HAP-1 (cell line): ENCODE measurements around the gene ZBTB47.

Experiments used
- DNase-seq, 2 experiments: peaks; one replicate each; pipeline ENCODE4 v3.0.0-alpha.2; 2016 to 2020; ENCODE audit warnings: low spot score in 2 of 2
- H3K27me3 ChIP-seq: fragments of 250-450 bp; sonication (Bioruptor Pico); 2 replicates; pipeline ENCODE4 v1.5.1; 2020; ENCODE audit warnings: low read depth, mild to moderate bottlenecking, moderate library complexity
- H3K36me3 ChIP-seq: fragments of 250-450 bp; sonication (Bioruptor Pico); replicated peaks from 2 replicates; pipeline ENCODE4 v1.5.1; 2020; ENCODE audit warnings: mild to moderate bottlenecking
- H3K4me1 ChIP-seq: fragments of 250-450 bp; sonication (Bioruptor Pico); 2 replicates; pipeline ENCODE4 v1.5.1; 2020; ENCODE audit warnings: mild to moderate bottlenecking
- H3K4me3 ChIP-seq: fragments of 250-450 bp; sonication (Bioruptor Pico); 2 replicates; pipeline ENCODE4 v1.5.1; 2020; ENCODE audit warnings: mild to moderate bottlenecking, moderate library complexity
- H3K9me3 ChIP-seq: fragments of 250-450 bp; sonication (Bioruptor Pico); 2 replicates; pipeline ENCODE4 v1.5.1; 2020; ENCODE audit warnings: mild to moderate bottlenecking, moderate library complexity
- in situ Hi-C: fragments of 300-500 bp; cut with MboI; formaldehyde crosslinking; loops from 3 replicates; pipeline ENCODE4 v1.14.3; 2020; ENCODE audit warnings: low sequenced_read_pairs, inconsistent platforms, mixed read lengths

ZBTB47 gene

GRCh38 chr3:42680271-42680670, 26.8 kb downstream of the ZBTB47 start:
- Histone ChIP-seq H3K4me1 (no peaks in the 10 kb centered on the region), H3K36me3 (no peaks in the 10 kb centered on the region), H3K27me3 (no peaks in the 10 kb centered on the region), H3K4me3 (no peak overlapping the region), H3K9me3 (no peaks in the 10 kb centered on the region)
- in situ Hi-C loops = no loop called here
- no peak for DNase-seq

- in situ Hi-C loops = no loop called here
- H3K27me3 ChIP-seq = no peaks in the 10 kb centered on the region
- no peaks in the 10 kb centered on the region for H3K36me3 ChIP-seq
- H3K9me3 ChIP-seq = no peaks in the 10 kb centered on the region
- H3K4me3 ChIP-seq = no peak overlapping the region
- no peak for DNase-seq
- no peaks in the 10 kb centered on the region for H3K4me1 ChIP-seq
These were observed 27.3 kb downstream of the ZBTB47 start for GRCh38 chr3:42680806-42681205.

GRCh38 chr3:42681361-42682038, 28.0 kb downstream of the ZBTB47 start:
- Histone ChIP-seq H3K4me1 (no peaks in the 10 kb centered on the region), H3K27me3 (no peaks in the 10 kb centered on the region), H3K9me3 (no peaks in the 10 kb centered on the region), H3K36me3 (no peaks in the 10 kb centered on the region), H3K4me3 (no peak overlapping the region)
- DNase-seq = no peak
- in situ Hi-C loops = no loop called here

DNA sequence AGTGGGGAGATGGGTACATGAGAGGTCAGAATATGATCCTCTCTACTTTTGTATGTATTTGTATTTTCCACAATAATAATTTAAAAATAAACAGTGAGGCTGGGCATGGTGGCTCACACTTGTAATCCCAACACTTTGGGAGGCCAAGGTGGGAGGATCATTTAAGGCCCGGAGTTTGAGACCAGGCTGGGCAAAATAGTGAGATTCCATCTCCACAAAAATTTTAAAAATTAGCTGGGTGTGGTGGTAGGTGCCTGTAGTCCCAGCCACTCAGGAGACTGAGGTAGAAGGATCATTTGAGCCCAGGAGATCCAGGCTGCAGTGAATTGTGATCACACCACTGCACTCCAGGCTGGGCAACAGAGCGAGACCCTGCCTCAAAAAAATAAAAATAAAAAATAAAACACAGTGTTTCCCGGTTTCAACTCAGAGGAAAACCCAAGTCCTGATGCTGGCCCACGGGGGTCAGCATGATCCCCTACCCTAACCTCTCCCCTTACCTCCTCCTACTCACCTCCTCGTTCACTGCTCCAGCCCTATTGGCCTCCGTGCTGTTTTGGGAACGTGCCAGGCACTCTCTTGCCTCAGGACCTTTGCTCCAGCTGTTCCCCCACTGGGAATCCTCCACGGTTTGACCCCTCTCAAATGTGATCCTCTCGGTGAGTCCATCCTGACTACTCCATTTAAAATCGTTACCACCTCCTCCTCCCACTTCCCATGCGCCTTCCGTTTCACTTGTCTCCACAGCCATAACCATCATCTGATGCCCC, 29.0 kb downstream of the ZBTB47 start:
- Histone ChIP-seq H3K9me3 (no peaks in the 10 kb centered on the region), H3K27me3 (no peaks in the 10 kb centered on the region), H3K4me1 (no peaks in the 10 kb centered on the region), H3K36me3 (no peaks in the 10 kb centered on the region), H3K4me3 (no peak overlapping the region)
- in situ Hi-C loops = no loop called here
- DNase-seq = no peak

DNA sequence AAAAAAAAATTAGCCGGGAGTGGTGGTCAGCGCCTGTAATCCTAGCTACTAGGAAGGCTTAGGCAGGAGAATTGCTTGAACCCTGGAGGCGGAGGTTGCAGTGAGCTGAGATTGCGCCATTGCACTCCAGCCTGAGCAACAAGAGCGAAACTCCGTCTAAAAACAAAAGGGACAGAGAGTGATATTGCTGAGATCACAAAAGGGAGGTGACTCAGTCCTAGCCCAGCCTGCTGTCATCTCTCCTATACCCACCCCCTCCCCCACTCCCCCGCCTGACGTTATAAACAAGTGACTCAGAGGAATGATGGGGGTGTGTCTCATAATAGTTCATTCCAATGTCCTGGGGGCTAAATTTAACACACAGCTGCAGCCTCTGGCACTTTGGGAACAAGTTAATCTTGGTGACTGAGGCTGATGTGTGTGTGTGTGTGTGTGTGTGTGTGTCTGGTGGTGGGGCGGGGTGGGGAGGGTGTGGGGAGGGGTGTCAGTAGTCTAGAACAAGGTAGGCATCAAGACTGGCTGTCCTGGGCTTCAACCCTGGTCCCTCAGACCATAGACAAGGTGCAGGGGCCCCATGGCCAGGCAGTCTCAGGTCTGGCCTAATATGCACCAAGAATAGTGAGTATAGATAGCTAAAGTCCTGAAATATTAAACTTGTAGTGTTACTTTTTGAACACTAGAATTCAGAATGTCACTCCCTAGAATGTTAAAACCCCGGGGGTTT, 30.5 kb downstream of the ZBTB47 start:
- in situ Hi-C loops = no loop called here
- peak; percentile 13 to 69 for DNase-seq
- Histone ChIP-seq H3K4me3 (no peak overlapping the region), H3K4me1 (no peaks in the 10 kb centered on the region), H3K36me3 (no peaks in the 10 kb centered on the region), H3K9me3 (no peaks in the 10 kb centered on the region), H3K27me3 (no peaks in the 10 kb centered on the region)

DNA sequence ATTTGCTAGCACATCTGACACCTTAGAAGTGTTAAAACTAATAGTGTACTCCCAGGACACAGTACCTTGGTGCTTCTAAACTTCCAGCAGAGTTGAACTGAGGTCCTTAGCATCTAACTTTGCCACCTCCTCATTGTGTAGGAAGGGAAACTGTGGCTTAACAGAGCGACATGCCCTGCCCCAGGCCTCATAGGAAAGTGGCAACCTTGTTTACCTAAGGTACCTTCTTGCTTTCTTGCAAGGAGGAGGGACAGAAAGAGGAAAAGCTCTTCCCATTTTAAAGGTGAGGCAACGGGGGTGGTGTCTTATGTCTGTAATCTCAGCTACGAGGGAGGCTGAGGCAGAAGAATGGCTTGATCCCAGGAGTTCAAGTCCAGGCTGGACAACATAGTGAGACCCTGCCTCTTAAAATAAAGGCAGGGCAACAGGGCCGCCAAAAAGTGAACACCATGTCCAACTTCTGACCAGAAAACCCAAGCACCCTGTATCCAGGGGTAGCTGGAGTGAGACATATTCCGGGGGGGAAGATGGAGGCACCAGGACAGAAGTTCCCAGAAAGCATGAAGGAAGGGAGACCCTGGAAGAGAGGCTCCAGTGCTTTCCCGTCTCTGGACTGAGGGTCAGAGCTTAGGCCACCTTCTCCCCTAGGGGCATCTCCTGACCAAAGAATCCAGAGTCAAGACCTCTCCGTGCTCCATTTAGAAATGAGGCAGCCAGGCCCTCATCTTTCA, 31.3 kb downstream of the ZBTB47 start:
- Histone ChIP-seq H3K9me3 (no peaks in the 10 kb centered on the region), H3K36me3 (no peaks in the 10 kb centered on the region), H3K27me3 (no peaks in the 10 kb centered on the region), H3K4me1 (no peaks in the 10 kb centered on the region), H3K4me3 (no peak overlapping the region)
- in situ Hi-C loops = no loop called here
- no peak for DNase-seq

DNA sequence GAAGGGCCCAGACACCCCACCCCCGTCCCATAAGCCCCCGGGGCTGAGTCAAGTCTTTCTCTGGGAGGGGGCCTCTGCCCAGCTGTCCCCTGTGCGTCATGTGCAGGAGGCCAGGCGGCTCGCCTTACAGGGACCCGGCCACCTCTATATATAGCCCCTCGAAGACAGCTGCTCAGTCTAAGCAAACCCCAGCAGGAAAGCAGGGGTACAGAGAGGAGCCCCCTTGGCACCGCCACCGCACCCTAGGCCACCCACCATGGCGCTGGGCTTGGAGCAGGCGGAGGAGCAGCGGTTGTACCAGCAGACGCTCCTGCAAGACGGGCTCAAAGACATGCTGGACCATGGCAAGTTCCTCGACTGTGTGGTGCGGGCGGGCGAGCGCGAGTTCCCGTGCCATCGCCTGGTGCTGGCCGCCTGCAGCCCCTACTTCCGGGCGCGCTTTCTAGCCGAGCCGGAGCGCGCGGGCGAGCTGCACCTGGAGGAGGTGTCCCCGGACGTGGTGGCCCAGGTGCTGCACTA, 31.9 kb downstream of the ZBTB47 start, which contains the start of gene KLHL40:
Gene KLHL40 (plus strand): TSS at position 175 of the 519 bp plus-strand sequence. CDS start 82 bp downstream, at position 257.
- Histone ChIP-seq H3K4me3 (no peak within 1 kb of the TSS), H3K27me3 (peaks cover 3% of the 10 kb centered on the region; the same call in 1 of the 2 replicates), H3K36me3 (no peaks in the 10 kb centered on the region), H3K9me3 (no peaks in the 10 kb centered on the region), H3K4me1 (no peaks in the 10 kb centered on the region)
- in situ Hi-C loops = no loop called here
- no peak for DNase-seq

DNA sequence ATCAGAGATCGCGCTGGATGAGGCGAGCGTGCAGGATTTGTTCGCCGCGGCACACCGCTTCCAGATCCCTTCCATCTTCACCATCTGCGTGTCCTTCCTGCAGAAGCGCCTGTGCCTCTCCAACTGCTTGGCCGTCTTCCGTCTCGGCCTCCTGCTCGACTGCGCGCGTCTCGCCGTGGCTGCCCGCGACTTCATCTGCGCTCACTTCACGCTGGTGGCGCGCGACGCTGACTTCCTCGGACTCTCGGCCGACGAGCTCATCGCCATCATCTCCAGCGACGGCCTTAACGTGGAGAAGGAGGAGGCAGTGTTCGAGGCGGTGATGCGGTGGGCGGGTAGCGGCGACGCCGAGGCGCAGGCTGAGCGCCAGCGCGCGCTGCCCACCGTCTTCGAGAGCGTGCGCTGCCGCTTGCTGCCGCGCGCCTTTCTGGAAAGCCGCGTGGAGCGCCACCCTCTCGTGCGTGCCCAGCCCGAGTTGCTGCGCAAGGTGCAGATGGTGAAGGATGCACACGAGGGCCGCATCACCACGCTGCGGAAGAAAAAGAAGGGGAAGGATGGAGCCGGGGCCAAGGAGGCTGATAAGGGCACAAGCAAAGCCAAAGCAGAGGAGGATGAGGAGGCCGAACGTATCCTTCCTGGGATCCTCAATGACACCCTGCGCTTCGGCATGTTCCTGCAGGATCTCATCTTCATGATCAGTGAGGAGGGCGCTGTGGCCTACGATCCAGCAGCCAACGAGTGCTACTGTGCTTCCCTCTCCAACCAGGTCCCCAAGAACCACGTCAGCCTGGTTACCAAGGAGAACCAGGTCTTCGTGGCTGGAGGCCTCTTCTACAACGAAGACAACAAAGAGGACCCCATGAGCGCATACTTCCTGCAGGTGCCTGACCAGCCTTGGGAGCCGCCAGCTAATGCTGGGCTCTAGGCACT, 32.7 kb downstream of the ZBTB47 start:
- DNase-seq = no peak
- no peak overlapping the region for H3K4me3 ChIP-seq
- peaks cover 3% of the 10 kb centered on the region; the same call in 1 of the 2 replicates for H3K27me3 ChIP-seq
- no peaks in the 10 kb centered on the region for H3K9me3 ChIP-seq
- H3K4me1 ChIP-seq = no peaks in the 10 kb centered on the region
- in situ Hi-C loops = no loop called here
- H3K36me3 ChIP-seq = no peaks in the 10 kb centered on the region

DNA sequence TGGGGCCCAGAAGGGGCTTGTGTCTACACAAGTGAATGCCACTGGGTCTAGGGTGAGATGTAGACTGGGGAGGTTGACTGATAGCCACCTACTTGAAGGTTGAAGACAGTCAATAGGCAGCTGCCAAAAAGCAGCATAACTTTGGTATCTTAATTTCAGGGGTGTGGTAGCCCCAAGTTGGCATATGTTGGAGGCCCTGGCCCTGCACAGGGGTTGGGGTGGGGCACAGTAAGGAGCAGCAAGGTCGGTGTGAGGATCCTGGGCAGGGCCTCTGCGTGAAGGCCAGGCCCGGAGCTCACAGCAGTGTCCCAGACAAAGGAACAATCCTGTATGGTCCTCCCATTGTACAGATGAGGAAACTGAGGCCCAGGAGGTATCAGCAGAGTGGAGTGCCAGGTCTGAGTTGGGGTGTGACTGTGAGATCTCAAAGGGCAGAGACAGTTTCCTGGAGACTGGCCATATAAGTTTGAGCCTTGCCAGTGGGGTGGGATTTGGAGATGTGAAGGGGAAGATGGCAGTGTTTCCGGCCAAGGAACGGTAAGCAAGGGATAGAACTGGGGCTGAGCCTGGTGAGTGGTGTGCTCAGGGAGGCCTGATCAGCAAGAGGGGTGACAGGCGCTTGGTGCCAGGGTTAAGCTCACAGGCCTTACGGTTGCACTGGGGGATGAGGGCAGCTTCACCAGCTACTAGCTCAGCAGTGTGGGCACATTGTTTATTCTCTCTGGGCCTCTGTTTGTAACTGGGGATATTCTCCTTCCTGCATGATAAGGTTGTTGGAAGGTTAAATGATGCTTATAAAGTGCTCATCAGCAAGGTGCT, 33.5 kb downstream of the ZBTB47 start:
- peaks cover 3% of the 10 kb centered on the region; the same call in 1 of the 2 replicates for H3K27me3 ChIP-seq
- H3K9me3 ChIP-seq = no peaks in the 10 kb centered on the region
- no peaks in the 10 kb centered on the region for H3K4me1 ChIP-seq
- in situ Hi-C loops = no loop called here
- no peaks in the 10 kb centered on the region for H3K36me3 ChIP-seq
- DNase-seq = no peak
- no peak overlapping the region for H3K4me3 ChIP-seq

- DNase-seq = no peak
- in situ Hi-C loops = no loop called here
- H3K4me1 ChIP-seq = no peaks in the 10 kb centered on the region
- H3K36me3 ChIP-seq = no peaks in the 10 kb centered on the region
- peaks cover 3% of the 10 kb centered on the region; the same call in 1 of the 2 replicates for H3K27me3 ChIP-seq
- H3K4me3 ChIP-seq = no peak overlapping the region
- no peaks in the 10 kb centered on the region for H3K9me3 ChIP-seq
These were observed 34.5 kb downstream of the ZBTB47 start for GRCh38 chr3:42688016-42688415.

DNA sequence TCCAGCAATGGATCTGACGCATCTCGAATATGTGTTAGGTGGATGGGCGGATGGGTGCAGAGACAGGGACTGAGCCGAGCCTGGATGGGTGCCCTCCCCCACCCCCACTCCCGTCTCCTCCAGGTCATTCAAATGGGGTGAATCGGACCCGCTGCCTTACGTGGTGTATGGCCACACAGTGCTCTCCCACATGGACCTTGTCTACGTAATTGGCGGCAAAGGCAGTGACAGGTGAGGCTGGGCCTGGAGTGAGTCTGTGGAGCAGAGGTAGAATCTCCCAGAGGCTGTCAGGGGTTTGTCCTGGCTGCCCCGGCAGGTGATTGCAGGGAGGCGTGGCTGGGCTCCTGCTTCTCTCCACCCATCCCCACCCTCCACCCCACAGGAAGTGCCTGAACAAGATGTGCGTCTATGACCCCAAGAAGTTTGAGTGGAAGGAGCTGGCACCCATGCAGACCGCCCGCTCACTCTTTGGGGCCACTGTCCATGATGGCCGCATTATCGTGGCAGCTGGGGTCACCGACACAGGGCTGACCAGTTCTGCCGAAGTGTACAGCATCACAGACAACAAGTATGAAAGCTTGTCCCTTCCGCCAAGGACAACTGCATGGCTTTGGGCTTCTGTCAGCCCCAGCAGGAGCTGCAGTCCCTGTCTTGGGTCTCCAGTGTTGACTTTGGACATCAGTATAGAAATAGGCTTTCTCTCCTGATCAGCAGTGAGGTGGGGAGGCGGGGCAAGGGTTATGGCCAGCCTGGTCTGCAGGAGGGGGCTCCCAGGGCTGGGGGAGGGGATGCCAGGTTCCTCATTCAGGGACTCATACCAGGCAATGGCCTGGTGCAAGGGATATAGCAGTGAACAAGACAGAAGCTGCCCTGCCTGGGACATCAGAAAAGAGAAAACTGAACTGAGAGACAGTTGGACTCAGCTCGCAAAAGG, 35.3 kb downstream of the ZBTB47 start:
- Histone ChIP-seq H3K36me3 (no peaks in the 10 kb centered on the region), H3K27me3 (peaks cover 3% of the 10 kb centered on the region; the same call in 1 of the 2 replicates), H3K4me3 (no peak overlapping the region), H3K4me1 (no peaks in the 10 kb centered on the region), H3K9me3 (no peaks in the 10 kb centered on the region)
- in situ Hi-C loops = no loop called here
- no peak for DNase-seq
